GM12801 (cell line): ENCODE results near the gene KCNS1.

Experiments
- TF ChIP-seq, protein P1 (sequence below): IDR thresholded peaks from one replicate; pipeline ENCODE4 v1.5.1; 2011; ENCODE audit warnings: control low read depth; ENCODE audit not compliant: insufficient read length; ENCODE audit errors: extremely low read depth

KCNS1 gene

GRCh38 chr20:45085867-45086266 is 15.1 kb downstream of the KCNS1 start:
- TF ChIP-seq, protein P1, sequence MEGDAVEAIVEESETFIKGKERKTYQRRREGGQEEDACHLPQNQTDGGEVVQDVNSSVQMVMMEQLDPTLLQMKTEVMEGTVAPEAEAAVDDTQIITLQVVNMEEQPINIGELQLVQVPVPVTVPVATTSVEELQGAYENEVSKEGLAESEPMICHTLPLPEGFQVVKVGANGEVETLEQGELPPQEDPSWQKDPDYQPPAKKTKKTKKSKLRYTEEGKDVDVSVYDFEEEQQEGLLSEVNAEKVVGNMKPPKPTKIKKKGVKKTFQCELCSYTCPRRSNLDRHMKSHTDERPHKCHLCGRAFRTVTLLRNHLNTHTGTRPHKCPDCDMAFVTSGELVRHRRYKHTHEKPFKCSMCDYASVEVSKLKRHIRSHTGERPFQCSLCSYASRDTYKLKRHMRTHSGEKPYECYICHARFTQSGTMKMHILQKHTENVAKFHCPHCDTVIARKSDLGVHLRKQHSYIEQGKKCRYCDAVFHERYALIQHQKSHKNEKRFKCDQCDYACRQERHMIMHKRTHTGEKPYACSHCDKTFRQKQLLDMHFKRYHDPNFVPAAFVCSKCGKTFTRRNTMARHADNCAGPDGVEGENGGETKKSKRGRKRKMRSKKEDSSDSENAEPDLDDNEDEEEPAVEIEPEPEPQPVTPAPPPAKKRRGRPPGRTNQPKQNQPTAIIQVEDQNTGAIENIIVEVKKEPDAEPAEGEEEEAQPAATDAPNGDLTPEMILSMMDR: no peak

DNA sequence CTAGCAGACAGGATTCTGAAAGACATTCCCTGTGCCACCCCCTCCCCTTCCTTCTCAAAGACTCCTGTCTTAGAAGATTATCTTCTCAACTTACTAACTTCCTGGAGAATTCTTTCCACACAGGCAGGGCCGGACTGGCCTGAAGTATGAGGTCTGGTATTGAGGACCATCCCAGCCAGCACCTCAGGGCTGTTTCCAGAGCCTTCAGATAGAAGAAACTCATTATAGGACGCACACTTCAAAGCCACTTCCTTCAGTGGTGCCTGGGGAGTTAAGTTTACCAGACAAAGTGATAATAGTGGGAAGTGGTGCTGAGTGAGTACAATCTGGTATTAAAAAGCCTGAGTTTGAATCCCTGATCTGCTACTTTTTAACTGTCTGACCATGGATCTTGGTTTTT is 15.6 kb downstream of the KCNS1 start:
- TF ChIP-seq, protein P1: no peak

DNA sequence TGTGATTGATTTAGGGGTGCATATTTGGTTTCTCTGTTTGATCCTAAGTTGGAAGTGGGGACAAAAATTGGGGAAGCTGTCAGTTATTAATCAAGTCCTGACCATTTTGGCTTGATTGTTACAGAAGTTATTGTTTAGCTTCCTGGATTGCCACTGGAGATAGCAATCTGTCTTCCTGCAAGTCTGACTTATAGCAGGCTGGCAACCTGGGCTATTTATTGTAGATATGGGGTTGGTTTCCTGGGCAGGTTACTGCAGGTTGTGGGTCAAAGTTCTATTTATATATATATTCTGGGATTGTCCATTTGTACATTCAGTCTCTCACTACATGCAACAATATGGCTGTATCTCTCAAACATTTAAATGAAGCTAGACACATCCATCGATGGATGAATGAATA is 17.8 kb downstream of the KCNS1 start:
- TF ChIP-seq, protein P1: no peak

DNA sequence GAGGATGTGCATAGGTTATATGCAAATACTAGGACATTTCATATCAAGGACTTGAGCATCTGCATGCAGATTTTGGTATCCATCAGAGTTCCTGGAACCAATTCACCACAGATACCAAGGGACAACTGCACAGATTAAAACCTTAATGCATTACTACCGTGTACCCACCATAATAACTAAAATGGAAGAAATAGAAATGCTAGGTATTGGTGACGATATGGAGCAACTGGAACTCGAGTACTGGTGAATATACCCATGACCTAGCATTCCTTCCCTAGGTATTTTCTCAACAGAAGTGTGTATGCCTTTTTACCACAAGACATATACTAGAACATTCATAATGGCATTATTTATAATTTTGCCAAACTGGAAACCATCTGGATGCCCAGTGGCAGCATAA is 18.5 kb downstream of the KCNS1 start:
- TF ChIP-seq, protein P1: no peak

DNA sequence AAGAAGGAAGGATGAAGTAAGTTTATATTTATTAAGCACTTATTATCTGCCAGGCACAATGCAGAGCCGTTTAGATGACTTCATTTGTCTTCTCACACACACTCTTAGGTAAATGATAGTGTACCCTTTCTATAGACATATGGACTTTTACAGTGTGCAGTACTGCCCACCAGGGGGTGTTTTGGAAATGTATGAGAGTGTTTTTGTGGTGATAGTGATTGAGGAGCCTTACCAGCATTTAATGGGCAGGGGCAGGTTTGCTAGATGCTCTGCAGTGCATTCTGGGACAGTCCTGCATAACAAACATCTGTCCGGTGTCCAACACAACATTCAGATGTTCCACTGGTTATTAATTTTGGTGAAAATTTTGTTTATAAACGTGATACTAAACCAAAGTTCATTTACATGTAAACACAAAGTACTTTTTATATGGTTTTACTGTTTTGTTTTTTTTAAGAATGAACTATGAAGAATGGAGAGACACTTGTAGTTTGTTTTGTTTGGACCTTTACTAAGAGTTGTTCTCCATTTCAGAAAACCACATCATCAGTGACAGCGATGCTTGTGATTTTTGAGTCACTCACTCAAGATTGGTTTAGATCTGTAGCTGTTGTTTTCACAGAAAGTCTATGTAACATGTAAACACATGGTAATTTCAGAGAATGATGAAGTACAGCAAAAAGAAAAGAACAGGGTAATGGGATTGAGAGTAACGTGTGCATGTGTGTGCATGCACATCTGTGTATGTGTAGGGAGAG is 19.9 kb downstream of the KCNS1 start:
- TF ChIP-seq, protein P1: no peak

DNA sequence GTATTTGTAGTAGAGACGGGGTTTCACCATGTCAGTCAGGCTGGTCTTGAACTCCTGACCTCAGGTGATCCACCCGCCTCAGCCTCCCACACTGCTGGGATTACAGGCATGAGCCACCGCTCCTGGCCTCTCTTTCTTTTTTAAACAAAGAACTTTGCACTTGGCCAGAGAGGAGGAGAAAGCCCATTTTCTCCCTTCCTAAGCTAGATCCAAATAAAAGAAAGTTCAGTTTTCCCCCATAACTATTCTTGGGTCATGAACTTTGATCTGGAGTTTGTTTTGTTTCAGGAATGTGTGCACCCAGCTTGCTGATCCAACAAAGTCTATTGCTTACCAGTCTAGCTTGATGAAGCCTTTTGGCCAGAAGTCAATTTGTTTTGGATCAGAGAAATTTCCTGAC is 23.4 kb downstream of the KCNS1 start:
- TF ChIP-seq, protein P1: no peak

GRCh38 chr20:45073221-45073620 is 27.7 kb downstream of the KCNS1 start:
- TF ChIP-seq, protein P1: no peak
